Thyroid gland (tissue), 4 donors: ENCODE results near the gene SLC24A4. TPM values are rescaled to one million over a fixed set of nuclear protein-coding genes. Genes with fewer than 3 reads are reported as not detected.

Experiments
- DNase-seq, 2 donors: peaks; one replicate each; pipeline ENCODE4 v3.0.0-alpha.2; 2019
- H3K27ac ChIP-seq, 3 donors: fragments of 200-600 bp; sonication (generic); 1 replicate in 2 of 3; 2 replicates in 1 of 3; pipeline ENCODE4 v1.5.1; 2016 to 2019; ENCODE audit warnings: mild to moderate bottlenecking in 1 of 3, moderate library complexity in 1 of 3
- H3K27me3 ChIP-seq: fragments of 200-600 bp; sonication (generic); one replicate; pipeline ENCODE4 v1.5.1; 2019
- H3K36me3 ChIP-seq, 2 donors: fragments of 200-600 bp; sonication (generic); one replicate each; pipeline ENCODE4 v1.5.1; 2016 to 2019
- H3K4me1 ChIP-seq, 2 donors: fragments of 200-600 bp; sonication (generic); one replicate each; pipeline ENCODE4 v1.5.1; 2017 to 2019
- H3K4me3 ChIP-seq, 3 donors: fragments of 200-600 bp; sonication (generic); replicated peaks in 1 of 3; 1 replicate in 2 of 3; 2 replicates in 1 of 3; pipeline ENCODE4 v1.5.1; 2016; ENCODE audit warnings: mild to moderate bottlenecking in 1 of 3
- H3K9me3 ChIP-seq: fragments of 200-600 bp; sonication (generic); one replicate; pipeline ENCODE4 v1.5.1; 2017
- POLR2A ChIP-seq, 2 donors: fragments of 450-650 bp; IDR thresholded peaks; one replicate each; pipeline ENCODE4 v1.6.1; 2017; ENCODE audit warnings: antibody characterized with exemption in 2 of 2, mild to moderate bottlenecking in 2 of 2, moderate library complexity in 1 of 2
- WGBS, 2 donors: methylation state at CpG; one replicate each; pipeline ENCODE4 v1.1.5; 2017; 5-methylcytosine and 5-hydroxymethylcytosine counted together
- intact Hi-C: fragments of 100-400 bp; cut with DNase I; formaldehyde crosslinking; loops from one replicate; pipeline ENCODE4 v1.15.1; 2023
- total RNA-seq, 4 donors: library from RNA; depleted of rRNA; stranded (reverse); fragments of >200 nt; gene quantifications; one replicate each; pipeline ENCODE4 v1.2.3, GENCODE V29; 2016
- TF ChIP-seq, protein P1 (sequence below), 6 experiments: fragments of 200-600 bp in 3 of 6; fragments of 450-650 bp in 3 of 6; sonication (generic) in 3 of 6; IDR thresholded peaks; one replicate each; pipeline ENCODE4 v1.5.1; 2016 to 2019; ENCODE audit warnings: antibody characterized with exemption in 6 of 6, mild to moderate bottlenecking in 2 of 6, inconsistent platforms in 1 of 6, moderate library complexity in 1 of 6

SLC24A4 gene
- total RNA-seq, 4 donors from 2014 or later = 0.05 to 0.46 (median 0.19) TPM

DNA sequence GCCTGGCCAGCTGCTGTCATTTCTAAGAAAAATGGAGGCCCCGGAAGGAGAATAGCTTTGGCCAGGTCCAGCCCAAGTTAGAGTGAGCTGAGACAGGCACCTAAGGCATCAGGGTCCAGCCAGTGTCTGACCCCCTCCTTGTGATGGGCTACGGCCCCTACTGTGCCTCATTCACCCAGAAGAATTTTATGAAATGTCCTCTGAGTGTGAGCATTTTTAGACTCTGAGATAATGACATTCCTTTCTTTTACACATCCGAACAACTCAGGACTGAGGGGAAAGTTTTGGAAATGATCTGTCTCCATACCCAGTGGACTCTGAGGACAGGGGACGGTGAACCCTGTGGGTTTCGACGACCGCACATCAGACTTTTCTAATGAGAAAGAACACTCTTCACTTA is 50.4 kb downstream of the SLC24A4 start:
- H3K4me1 ChIP-seq = no peaks in the 10 kb centered on the region
- no peak overlapping the region for H3K27ac ChIP-seq
- no peak for DNase-seq
- H3K36me3 ChIP-seq = no peaks in the 10 kb centered on the region
- intact Hi-C loops = no loop called here
- H3K9me3 ChIP-seq = no peaks in the 10 kb centered on the region
- H3K27me3 ChIP-seq = no peaks in the 10 kb centered on the region
- 83 to 91% methylated on average over 7 of the region's 7 CpGs for WGBS, 2 donors
- no peak for TF ChIP-seq POLR2A (IDR thresholded peaks at IDR 0.05)
- H3K4me3 ChIP-seq = no peak overlapping the region

DNA sequence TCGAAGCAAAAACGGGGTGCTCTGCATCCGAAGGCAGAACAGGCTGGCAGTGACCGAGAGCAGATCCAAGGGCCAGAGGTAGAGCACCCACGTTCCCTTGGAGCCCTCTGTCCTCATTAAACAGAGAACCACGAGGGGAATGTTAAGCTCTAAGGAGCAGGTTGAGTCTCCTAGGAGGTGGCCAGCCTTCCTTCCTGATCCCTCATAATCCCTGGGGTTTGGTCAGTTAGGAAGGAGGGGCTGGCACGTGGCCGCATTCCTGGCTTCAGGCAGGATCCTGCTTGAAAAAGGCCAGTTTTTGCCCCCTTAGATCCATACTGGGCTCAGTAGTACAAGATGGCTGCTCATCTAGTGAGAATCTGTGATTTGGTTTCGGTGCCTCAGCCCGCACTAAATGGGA is 57.2 kb downstream of the SLC24A4 start:
- Histone ChIP-seq H3K36me3 (no peaks in the 10 kb centered on the region), H3K4me3 (no peak overlapping the region), H3K27me3 (no peaks in the 10 kb centered on the region), H3K9me3 (no peaks in the 10 kb centered on the region), H3K4me1 (no peaks in the 10 kb centered on the region), H3K27ac (no peak overlapping the region)
- WGBS, 2 donors = 71 to 76% methylated on average over 8 to 10 of the region's 10 CpGs
- intact Hi-C loops = no loop called here
- TF ChIP-seq, protein P1, sequence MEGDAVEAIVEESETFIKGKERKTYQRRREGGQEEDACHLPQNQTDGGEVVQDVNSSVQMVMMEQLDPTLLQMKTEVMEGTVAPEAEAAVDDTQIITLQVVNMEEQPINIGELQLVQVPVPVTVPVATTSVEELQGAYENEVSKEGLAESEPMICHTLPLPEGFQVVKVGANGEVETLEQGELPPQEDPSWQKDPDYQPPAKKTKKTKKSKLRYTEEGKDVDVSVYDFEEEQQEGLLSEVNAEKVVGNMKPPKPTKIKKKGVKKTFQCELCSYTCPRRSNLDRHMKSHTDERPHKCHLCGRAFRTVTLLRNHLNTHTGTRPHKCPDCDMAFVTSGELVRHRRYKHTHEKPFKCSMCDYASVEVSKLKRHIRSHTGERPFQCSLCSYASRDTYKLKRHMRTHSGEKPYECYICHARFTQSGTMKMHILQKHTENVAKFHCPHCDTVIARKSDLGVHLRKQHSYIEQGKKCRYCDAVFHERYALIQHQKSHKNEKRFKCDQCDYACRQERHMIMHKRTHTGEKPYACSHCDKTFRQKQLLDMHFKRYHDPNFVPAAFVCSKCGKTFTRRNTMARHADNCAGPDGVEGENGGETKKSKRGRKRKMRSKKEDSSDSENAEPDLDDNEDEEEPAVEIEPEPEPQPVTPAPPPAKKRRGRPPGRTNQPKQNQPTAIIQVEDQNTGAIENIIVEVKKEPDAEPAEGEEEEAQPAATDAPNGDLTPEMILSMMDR (IDR thresholded peaks at IDR 0.05) = no peak
- no peak for TF ChIP-seq POLR2A (IDR thresholded peaks at IDR 0.05)
- DNase-seq = no peak

DNA sequence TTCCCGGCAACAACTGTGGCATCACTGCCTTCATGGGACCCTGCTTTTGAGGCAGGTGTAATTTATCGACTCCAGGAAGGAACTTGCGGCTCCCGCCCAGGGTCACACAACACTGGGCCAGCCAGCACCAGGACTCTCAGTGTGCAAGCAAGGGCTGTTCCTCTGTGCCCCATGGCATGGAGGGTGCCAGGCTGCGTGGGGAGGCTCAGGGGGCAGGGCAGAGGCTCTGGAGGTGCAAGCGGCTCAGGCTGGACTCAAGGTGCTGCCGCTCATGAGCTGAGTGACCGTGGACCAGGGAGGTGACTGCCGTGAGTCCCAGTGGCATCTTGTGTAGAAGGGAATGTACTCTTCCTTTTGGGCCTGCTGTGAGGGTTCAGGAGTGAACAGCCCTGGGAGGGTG is 57.6 kb downstream of the SLC24A4 start:
- 88 to 95% methylated on average over 4 to 9 of the region's 9 CpGs for WGBS, 2 donors
- no peak overlapping the region for H3K27ac ChIP-seq
- no peaks in the 10 kb centered on the region for H3K36me3 ChIP-seq
- intact Hi-C loops = no loop called here
- H3K4me3 ChIP-seq = no peak overlapping the region
- no peaks in the 10 kb centered on the region for H3K9me3 ChIP-seq
- DNase-seq = no peak
- no peaks in the 10 kb centered on the region for H3K27me3 ChIP-seq
- H3K4me1 ChIP-seq = no peaks in the 10 kb centered on the region
- TF ChIP-seq, protein P1 (IDR thresholded peaks at IDR 0.05) = no peak
- no peak for TF ChIP-seq POLR2A (IDR thresholded peaks at IDR 0.05)

GRCh38 chr14:92382677-92383076 is 59.7 kb downstream of the SLC24A4 start:
- Histone ChIP-seq H3K4me3 (no peak overlapping the region), H3K9me3 (no peaks in the 10 kb centered on the region), H3K4me1 (no peaks in the 10 kb centered on the region), H3K36me3 (no peaks in the 10 kb centered on the region), H3K27me3 (no peaks in the 10 kb centered on the region), H3K27ac (no peak overlapping the region)
- DNase-seq = no peak
- intact Hi-C loops = no loop called here
- WGBS, 2 donors = 49 to 64% methylated on average over 4 of the region's 4 CpGs
- no peak for TF ChIP-seq POLR2A (IDR thresholded peaks at IDR 0.05)

DNA sequence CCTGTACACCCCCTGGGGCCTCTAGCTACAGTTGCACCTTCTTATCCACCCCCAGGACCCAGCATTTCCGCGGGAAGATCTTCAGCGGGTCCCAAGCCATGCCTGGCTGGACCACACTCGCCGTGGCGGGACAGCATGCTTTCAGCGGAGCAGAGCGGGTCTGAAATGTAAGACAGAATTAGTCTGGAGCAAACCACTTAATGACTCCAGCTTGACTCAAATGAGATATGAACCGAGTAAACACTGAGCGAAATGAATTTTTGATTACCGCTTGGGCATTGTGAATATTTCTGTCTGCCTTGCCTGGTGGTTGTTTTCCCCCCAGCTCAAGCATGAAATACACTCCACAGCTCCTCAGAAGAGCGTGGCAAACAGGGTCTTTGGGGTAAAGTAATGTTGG is 60.8 kb downstream of the SLC24A4 start:
- Histone ChIP-seq H3K27me3 (no peaks in the 10 kb centered on the region), H3K36me3 (no peaks in the 10 kb centered on the region), H3K4me1 (no peaks in the 10 kb centered on the region), H3K9me3 (no peaks in the 10 kb centered on the region), H3K4me3 (no peak overlapping the region), H3K27ac (no peak overlapping the region)
- no peak for TF ChIP-seq POLR2A (IDR thresholded peaks at IDR 0.05)
- TF ChIP-seq, protein P1 (IDR thresholded peaks at IDR 0.05) = no peak
- DNase-seq = no peak
- WGBS, 2 donors = 80 to 82% methylated on average over 12 of the region's 12 CpGs
- intact Hi-C loops = no loop called here

GRCh38 chr14:92384461-92385133 is 61.6 kb downstream of the SLC24A4 start:
- no peaks in the 10 kb centered on the region for H3K36me3 ChIP-seq
- H3K4me3 ChIP-seq = no peak overlapping the region
- H3K27me3 ChIP-seq = no peaks in the 10 kb centered on the region
- no peak for DNase-seq
- no peaks in the 10 kb centered on the region for H3K9me3 ChIP-seq
- no peak overlapping the region for H3K27ac ChIP-seq
- no peaks in the 10 kb centered on the region for H3K4me1 ChIP-seq
- 87 to 89% methylated on average over 5 of the region's 5 CpGs for WGBS, 2 donors
- TF ChIP-seq POLR2A (IDR thresholded peaks at IDR 0.05) = no peak
- TF ChIP-seq, protein P1 (IDR thresholded peaks at IDR 0.05) = no peak
- intact Hi-C loops = no loop called here
